ENCODE results near the gene MAP3K7. TPM values are rescaled to one million over a fixed set of nuclear protein-coding genes. Genes with fewer than 3 reads are reported as not detected.

The MAP3K7 gene
- polyA plus RNA-seq, 1 donor (not counting 4 experiments of a cell fraction or from before 2014, with no cell fraction given) = 43.5 TPM

DNA sequence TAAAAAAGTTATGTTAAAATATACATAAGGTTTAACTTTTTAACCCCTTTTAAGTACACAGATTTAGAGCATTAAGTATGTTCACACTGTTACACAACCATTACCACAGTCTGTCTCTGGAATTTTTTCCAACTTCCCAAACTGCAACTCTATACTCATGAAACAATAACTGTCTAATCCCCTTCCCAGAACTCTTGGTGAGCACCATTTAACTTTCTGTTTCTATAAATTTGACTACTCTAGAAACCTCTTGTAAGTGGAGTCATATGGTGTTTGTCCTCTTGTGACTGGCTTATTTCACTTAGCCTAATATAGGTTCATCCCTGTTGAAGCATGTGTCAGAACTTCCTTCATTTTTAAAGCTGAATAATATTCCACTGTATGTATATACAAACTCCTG is 98.1 kb downstream of the MAP3K7 start:
- DNase-seq (ENCODE audit: low read depth, low spot score) = no peak
- H3K27me3 ChIP-seq (ENCODE audit: control insufficient read depth, extremely low read depth, insufficient read depth, low read length) = no peaks in the 10 kb centered on the region
- dilution Hi-C loops (cut with MboI; ENCODE audit: extremely low pct_ligation_motif_present, low sequenced_read_pairs) = no loop called here
- no peaks in the 10 kb centered on the region for H3K9me3 ChIP-seq (ENCODE audit: control insufficient read depth, low read depth, low read length)
- H3K36me3 ChIP-seq (ENCODE audit: control insufficient read depth in 2 of 2, extremely low read depth in 1 of 2, insufficient read depth in 2 of 2, low read length in 2 of 2) = no peaks in the 10 kb centered on the region
- no peak overlapping the region for H3K4me2 ChIP-seq (ENCODE audit: control insufficient read depth, extremely low read depth, insufficient read depth, low read depth, low read length)
- no peak overlapping the region for H2AFZ ChIP-seq (ENCODE audit: control insufficient read depth, low read length)
- no peak overlapping the region for H3K27ac ChIP-seq (ENCODE audit: control insufficient read depth, insufficient read depth, low read length)
- no peak for TF ChIP-seq EZH2 (IDR thresholded peaks at IDR 0.05; ENCODE audit: low read length)
- TF ChIP-seq, protein P1, sequence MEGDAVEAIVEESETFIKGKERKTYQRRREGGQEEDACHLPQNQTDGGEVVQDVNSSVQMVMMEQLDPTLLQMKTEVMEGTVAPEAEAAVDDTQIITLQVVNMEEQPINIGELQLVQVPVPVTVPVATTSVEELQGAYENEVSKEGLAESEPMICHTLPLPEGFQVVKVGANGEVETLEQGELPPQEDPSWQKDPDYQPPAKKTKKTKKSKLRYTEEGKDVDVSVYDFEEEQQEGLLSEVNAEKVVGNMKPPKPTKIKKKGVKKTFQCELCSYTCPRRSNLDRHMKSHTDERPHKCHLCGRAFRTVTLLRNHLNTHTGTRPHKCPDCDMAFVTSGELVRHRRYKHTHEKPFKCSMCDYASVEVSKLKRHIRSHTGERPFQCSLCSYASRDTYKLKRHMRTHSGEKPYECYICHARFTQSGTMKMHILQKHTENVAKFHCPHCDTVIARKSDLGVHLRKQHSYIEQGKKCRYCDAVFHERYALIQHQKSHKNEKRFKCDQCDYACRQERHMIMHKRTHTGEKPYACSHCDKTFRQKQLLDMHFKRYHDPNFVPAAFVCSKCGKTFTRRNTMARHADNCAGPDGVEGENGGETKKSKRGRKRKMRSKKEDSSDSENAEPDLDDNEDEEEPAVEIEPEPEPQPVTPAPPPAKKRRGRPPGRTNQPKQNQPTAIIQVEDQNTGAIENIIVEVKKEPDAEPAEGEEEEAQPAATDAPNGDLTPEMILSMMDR (optimal IDR thresholded peaks at IDR 0.05 in 1 of 3, IDR thresholded peaks at IDR 0.05 in 1 of 3, conservative IDR thresholded peaks at IDR 0.05 in 1 of 3; ENCODE audit: extremely low read depth in 1 of 3, insufficient read depth in 2 of 3, low read length in 3 of 3) = no peak
- H3K4me3 ChIP-seq (ENCODE audit: control insufficient read depth in 2 of 3, extremely low read depth in 1 of 3, insufficient read depth in 2 of 3, low read depth in 1 of 3, low read length in 3 of 3) = no peak overlapping the region
- H4K20me1 ChIP-seq (ENCODE audit: control insufficient read depth, extremely low read depth, insufficient read depth, low read length) = no peaks in the 10 kb centered on the region
- H3K79me2 ChIP-seq (ENCODE audit: control insufficient read depth, insufficient read depth, low read length) = no peaks in the 10 kb centered on the region
- no peaks in the 10 kb centered on the region for H3K4me1 ChIP-seq (ENCODE audit: control insufficient read depth, extremely low read depth, insufficient read depth, low read length)
- no peak overlapping the region for H3K9ac ChIP-seq (ENCODE audit: control insufficient read depth, extremely low read depth, insufficient read depth, low read length)
- FAIRE-seq = no peak
- H3K9me1 ChIP-seq (ENCODE audit: control insufficient read depth, extremely low read depth, insufficient read depth, low read length) = no peaks in the 10 kb centered on the region

DNA sequence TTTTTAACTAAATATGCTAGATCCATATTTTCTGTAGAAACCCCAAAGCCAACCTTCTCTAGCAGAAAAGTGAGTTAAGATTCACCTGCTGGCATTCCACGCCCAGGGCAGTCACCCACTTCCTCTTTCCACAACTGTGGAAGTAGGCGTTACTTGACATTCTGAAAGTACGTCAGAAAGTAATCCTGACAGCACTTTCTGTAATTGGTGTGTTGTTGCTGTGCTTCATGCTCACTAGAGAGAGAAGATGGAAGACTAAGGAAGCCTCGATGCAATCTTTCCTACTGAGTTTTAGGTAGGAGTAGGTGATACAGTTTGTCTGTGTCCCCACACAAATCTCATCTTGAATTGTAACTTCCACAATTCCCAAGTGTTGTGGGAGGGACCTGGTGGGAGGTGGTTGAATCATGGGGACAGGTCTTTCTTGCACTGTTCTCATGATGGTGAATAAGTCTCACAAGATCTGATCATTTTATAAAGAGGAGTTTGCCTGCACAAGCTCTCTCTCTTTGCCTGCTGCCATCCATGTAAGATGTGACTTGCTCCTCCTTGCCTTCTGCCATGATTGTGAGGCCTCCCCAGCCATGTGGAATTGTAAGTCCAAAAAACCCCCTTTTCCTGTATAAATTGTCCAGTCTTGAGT is 101.1 kb downstream of the MAP3K7 start:
- no peak overlapping the region for H3K9ac ChIP-seq (ENCODE audit: control insufficient read depth, extremely low read depth, insufficient read depth, low read length)
- dilution Hi-C loops (cut with MboI; ENCODE audit: extremely low pct_ligation_motif_present, low sequenced_read_pairs) = no loop called here
- no peaks in the 10 kb centered on the region for H3K4me1 ChIP-seq (ENCODE audit: control insufficient read depth, extremely low read depth, insufficient read depth, low read length)
- no peaks in the 10 kb centered on the region for H3K36me3 ChIP-seq (ENCODE audit: control insufficient read depth in 2 of 2, extremely low read depth in 1 of 2, insufficient read depth in 2 of 2, low read length in 2 of 2)
- no peak overlapping the region for H3K27ac ChIP-seq (ENCODE audit: control insufficient read depth, insufficient read depth, low read length)
- no peak overlapping the region for H3K4me2 ChIP-seq (ENCODE audit: control insufficient read depth, extremely low read depth, insufficient read depth, low read depth, low read length)
- H4K20me1 ChIP-seq (ENCODE audit: control insufficient read depth, extremely low read depth, insufficient read depth, low read length) = no peaks in the 10 kb centered on the region
- no peaks in the 10 kb centered on the region for H3K9me1 ChIP-seq (ENCODE audit: control insufficient read depth, extremely low read depth, insufficient read depth, low read length)
- FAIRE-seq (no peak), DNase-seq (ENCODE audit: low read depth, low spot score) (no peak)
- no peak overlapping the region for H2AFZ ChIP-seq (ENCODE audit: control insufficient read depth, low read length)
- H3K9me3 ChIP-seq (ENCODE audit: control insufficient read depth, low read depth, low read length) = no peaks in the 10 kb centered on the region
- no peaks in the 10 kb centered on the region for H3K27me3 ChIP-seq (ENCODE audit: control insufficient read depth, extremely low read depth, insufficient read depth, low read length)
- TF ChIP-seq EZH2 (IDR thresholded peaks at IDR 0.05; ENCODE audit: low read length) = no peak
- H3K4me3 ChIP-seq (ENCODE audit: control insufficient read depth in 2 of 3, extremely low read depth in 1 of 3, insufficient read depth in 2 of 3, low read depth in 1 of 3, low read length in 3 of 3) = no peak overlapping the region
- H3K79me2 ChIP-seq (ENCODE audit: control insufficient read depth, insufficient read depth, low read length) = no peaks in the 10 kb centered on the region

DNA sequence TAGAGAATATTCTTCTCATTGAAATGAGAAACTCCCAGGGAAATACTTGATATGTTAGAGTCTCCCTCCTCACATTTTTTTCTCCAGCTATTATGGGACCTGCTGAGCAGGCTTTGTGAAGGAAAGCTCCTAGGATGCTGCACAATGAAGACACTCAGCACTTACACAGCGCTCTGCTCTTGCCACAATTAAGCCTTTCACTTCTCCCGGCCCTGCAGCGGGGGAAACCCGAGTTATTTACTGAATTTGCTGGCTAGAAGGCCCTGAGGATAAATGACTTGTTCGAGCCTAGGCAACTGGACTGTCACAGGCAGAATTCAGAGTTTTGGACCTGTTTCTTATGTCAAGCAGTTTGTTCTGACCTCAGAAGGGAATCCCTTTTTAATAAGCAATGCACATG is 102.0 kb downstream of the MAP3K7 start:
- H3K4me1 ChIP-seq (ENCODE audit: control insufficient read depth, extremely low read depth, insufficient read depth, low read length) = no peaks in the 10 kb centered on the region
- no peaks in the 10 kb centered on the region for H3K27me3 ChIP-seq (ENCODE audit: control insufficient read depth, extremely low read depth, insufficient read depth, low read length)
- H3K9me1 ChIP-seq (ENCODE audit: control insufficient read depth, extremely low read depth, insufficient read depth, low read length) = no peaks in the 10 kb centered on the region
- TF ChIP-seq EZH2 (IDR thresholded peaks at IDR 0.05; ENCODE audit: low read length) = no peak
- TF ChIP-seq, protein P1 (optimal IDR thresholded peaks at IDR 0.05 in 1 of 3, IDR thresholded peaks at IDR 0.05 in 1 of 3, conservative IDR thresholded peaks at IDR 0.05 in 1 of 3; ENCODE audit: extremely low read depth in 1 of 3, insufficient read depth in 2 of 3, low read length in 3 of 3) = no peak
- no peaks in the 10 kb centered on the region for H3K9me3 ChIP-seq (ENCODE audit: control insufficient read depth, low read depth, low read length)
- H3K9ac ChIP-seq (ENCODE audit: control insufficient read depth, extremely low read depth, insufficient read depth, low read length) = no peak overlapping the region
- H2AFZ ChIP-seq (ENCODE audit: control insufficient read depth, low read length) = no peak overlapping the region
- no peaks in the 10 kb centered on the region for H4K20me1 ChIP-seq (ENCODE audit: control insufficient read depth, extremely low read depth, insufficient read depth, low read length)
- no peaks in the 10 kb centered on the region for H3K36me3 ChIP-seq (ENCODE audit: control insufficient read depth in 2 of 2, extremely low read depth in 1 of 2, insufficient read depth in 2 of 2, low read length in 2 of 2)
- H3K79me2 ChIP-seq (ENCODE audit: control insufficient read depth, insufficient read depth, low read length) = no peaks in the 10 kb centered on the region
- H3K4me3 ChIP-seq (ENCODE audit: control insufficient read depth in 2 of 3, extremely low read depth in 1 of 3, insufficient read depth in 2 of 3, low read depth in 1 of 3, low read length in 3 of 3) = no peak overlapping the region
- H3K4me2 ChIP-seq (ENCODE audit: control insufficient read depth, extremely low read depth, insufficient read depth, low read depth, low read length) = no peak overlapping the region
- H3K27ac ChIP-seq (ENCODE audit: control insufficient read depth, insufficient read depth, low read length) = no peak overlapping the region
- FAIRE-seq (no peak), DNase-seq (ENCODE audit: low read depth, low spot score) (no peak)
- dilution Hi-C loops (cut with MboI; ENCODE audit: extremely low pct_ligation_motif_present, low sequenced_read_pairs) = no loop called here

Measured in keratinocyte (primary cell).